ENCODE results near the gene NUDCD2. TPM values are rescaled to one million over a fixed set of nuclear protein-coding genes. Genes with fewer than 3 reads are reported as not detected.

The NUDCD2 gene
- total RNA-seq, 2 experiments from 2014 or later: 30.0 to 67.6 TPM

GRCh38 chr5:163436515-163436914 is 23.4 kb downstream of the NUDCD2 start:
- Histone ChIP-seq H3K9me2 (ENCODE audit: insufficient read depth, low read length) (no peaks in the 10 kb centered on the region), H3K4me3 (ENCODE audit: low read depth, low read length, poor library complexity, severe bottlenecking) (peak overlapping the region; percentile 85), H3K36me3 (ENCODE audit: insufficient read depth, low read length) (peaks cover 24% of the 10 kb centered on the region), H3K27ac (ENCODE audit: low read depth, low read length, poor library complexity, severe bottlenecking) (peak overlapping the region; percentile 13), H3K4me1 (ENCODE audit: insufficient read depth, low read length, poor library complexity, severe bottlenecking) (peaks cover 19% of the 10 kb centered on the region), H3K9me3 (ENCODE audit: low read length) (no peaks in the 10 kb centered on the region), H3K79me2 (ENCODE audit: insufficient read depth, low read depth, low read length) (peaks cover 23% of the 10 kb centered on the region), H2AFZ (ENCODE audit: low read length) (peak overlapping the region; percentile 98), H4K20me1 (ENCODE audit: insufficient read depth, low read length) (0 out of 2 replicates have a peak, but pooled peaks cover 4% of the 10 kb centered on the region), H3K4me2 (ENCODE audit: low read length) (peak overlapping the region; percentile 72)
- no peak for TF ChIP-seq EZH2phosphoT487 (IDR thresholded peaks at IDR 0.05; ENCODE audit: borderline replicate concordance, low read depth, low read length)
- TF ChIP-seq, protein P1, sequence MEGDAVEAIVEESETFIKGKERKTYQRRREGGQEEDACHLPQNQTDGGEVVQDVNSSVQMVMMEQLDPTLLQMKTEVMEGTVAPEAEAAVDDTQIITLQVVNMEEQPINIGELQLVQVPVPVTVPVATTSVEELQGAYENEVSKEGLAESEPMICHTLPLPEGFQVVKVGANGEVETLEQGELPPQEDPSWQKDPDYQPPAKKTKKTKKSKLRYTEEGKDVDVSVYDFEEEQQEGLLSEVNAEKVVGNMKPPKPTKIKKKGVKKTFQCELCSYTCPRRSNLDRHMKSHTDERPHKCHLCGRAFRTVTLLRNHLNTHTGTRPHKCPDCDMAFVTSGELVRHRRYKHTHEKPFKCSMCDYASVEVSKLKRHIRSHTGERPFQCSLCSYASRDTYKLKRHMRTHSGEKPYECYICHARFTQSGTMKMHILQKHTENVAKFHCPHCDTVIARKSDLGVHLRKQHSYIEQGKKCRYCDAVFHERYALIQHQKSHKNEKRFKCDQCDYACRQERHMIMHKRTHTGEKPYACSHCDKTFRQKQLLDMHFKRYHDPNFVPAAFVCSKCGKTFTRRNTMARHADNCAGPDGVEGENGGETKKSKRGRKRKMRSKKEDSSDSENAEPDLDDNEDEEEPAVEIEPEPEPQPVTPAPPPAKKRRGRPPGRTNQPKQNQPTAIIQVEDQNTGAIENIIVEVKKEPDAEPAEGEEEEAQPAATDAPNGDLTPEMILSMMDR (conservative IDR thresholded peaks at IDR 0.05; ENCODE audit: low read length): no peak
- intact Hi-C loops (cut with micrococcal nuclease; ENCODE audit: unreplicated experiment): loop anchor here (2.0 to 10.0 kb wide), 3 partner anchors 24 to 1892 kb away; partner anchors contain the start of genes GABRB2, HMMR and NUDCD2
- ChIA-PET CTCF (ENCODE audit: unreplicated experiment) (no interaction called here), POLR2A (interaction anchor here (1.3 kb wide), 1 partner anchor 24 kb away, joined by 3 read pairs; the partner anchor contains the start of gene HMMR)
- no peak for DNase-seq (ENCODE audit: low spot score)
- BruUV-seq (replicated peaks): TSS peak; percentile 90

DNA sequence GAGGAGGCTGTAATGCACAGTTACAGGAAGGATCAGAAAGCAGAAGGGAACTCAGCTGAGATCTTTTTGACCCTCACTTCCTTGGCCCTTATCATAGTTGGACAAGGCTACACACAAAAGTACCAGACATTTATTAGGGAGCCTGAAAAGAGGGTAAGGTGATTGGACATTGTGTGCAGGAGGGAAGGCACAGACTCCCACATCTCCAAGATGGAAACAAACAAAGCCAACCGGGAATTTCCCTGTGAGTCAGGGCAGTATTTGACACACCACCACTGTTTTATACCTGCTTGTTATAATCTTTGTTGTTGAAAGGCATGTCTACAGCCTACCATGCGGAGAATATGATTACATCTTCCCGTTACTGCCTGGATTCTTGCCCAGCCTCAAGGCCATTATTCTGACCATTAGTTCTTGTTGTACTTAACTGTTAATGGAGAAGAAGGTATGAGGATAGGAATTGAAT is 25.5 kb downstream of the NUDCD2 start:
- intact Hi-C loops (cut with micrococcal nuclease; ENCODE audit: unreplicated experiment): loop anchor here (10.0 kb wide), 2 partner anchors 480 to 1890 kb away; partner anchors contain the start of gene GABRB2
- no peaks in the 10 kb centered on the region for H3K9me2 ChIP-seq (ENCODE audit: insufficient read depth, low read length)
- no peak overlapping the region for H3K4me3 ChIP-seq (ENCODE audit: low read depth, low read length, poor library complexity, severe bottlenecking)
- H3K27ac ChIP-seq (ENCODE audit: low read depth, low read length, poor library complexity, severe bottlenecking): no peak overlapping the region
- DNase-seq (ENCODE audit: low spot score): no peak
- POLR2A ChIA-PET: interaction anchor here (0.6 to 1.5 kb wide), 3 partner anchors 24 to 60 kb away, joined by 3 to 4 read pairs (median 3); partner anchors contain the start of genes HMMR and NUDCD2
- H3K4me2 ChIP-seq (ENCODE audit: low read length): no peak overlapping the region
- no TSS peak for BruUV-seq (replicated peaks)
- no peaks in the 10 kb centered on the region for H3K9me3 ChIP-seq (ENCODE audit: low read length)
- H4K20me1 ChIP-seq (ENCODE audit: insufficient read depth, low read length): 0 out of 2 replicates have a peak, but pooled peaks cover 4% of the 10 kb centered on the region
- peaks cover 19% of the 10 kb centered on the region for H3K4me1 ChIP-seq (ENCODE audit: insufficient read depth, low read length, poor library complexity, severe bottlenecking)
- peaks cover 6% of the 10 kb centered on the region; the same call in 1 of the 2 replicates for H3K36me3 ChIP-seq (ENCODE audit: insufficient read depth, low read length)
- CTCF ChIA-PET (ENCODE audit: unreplicated experiment): no interaction called here
- H3K79me2 ChIP-seq (ENCODE audit: insufficient read depth, low read depth, low read length): peaks cover 17% of the 10 kb centered on the region
- H2AFZ ChIP-seq (ENCODE audit: low read length): no peak overlapping the region
- TF ChIP-seq, protein P1 (conservative IDR thresholded peaks at IDR 0.05; ENCODE audit: low read length): no peak
- TF ChIP-seq EZH2phosphoT487 (IDR thresholded peaks at IDR 0.05; ENCODE audit: borderline replicate concordance, low read depth, low read length): no peak

DNA sequence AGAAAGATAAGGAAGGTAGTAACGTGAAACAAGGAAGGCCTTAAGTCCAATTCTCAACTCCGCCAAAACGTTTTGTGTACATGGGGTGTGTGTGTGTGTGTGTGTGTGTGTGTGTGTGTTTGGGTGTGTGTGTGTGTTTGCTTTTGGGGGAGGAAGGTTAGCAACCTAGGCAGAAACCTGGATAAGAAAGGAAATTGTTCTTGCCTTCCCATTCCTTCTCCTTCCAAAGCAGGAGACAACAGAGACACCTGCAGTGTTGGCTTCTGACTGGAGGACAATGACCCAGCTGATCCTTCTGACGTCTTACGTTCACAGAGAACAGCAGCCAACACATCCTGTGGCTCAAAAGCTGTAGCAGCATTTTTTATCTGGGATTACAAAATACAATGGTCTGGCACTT is 26.6 kb downstream of the NUDCD2 start:
- Histone ChIP-seq H3K4me1 (ENCODE audit: insufficient read depth, low read length, poor library complexity, severe bottlenecking) (peaks cover 9% of the 10 kb centered on the region), H3K4me2 (ENCODE audit: low read length) (no peak overlapping the region), H3K9me2 (ENCODE audit: insufficient read depth, low read length) (no peaks in the 10 kb centered on the region), H2AFZ (ENCODE audit: low read length) (no peak overlapping the region), H3K79me2 (ENCODE audit: insufficient read depth, low read depth, low read length) (peaks cover 6% of the 10 kb centered on the region; the same call in 1 of the 2 replicates), H3K4me3 (ENCODE audit: low read depth, low read length, poor library complexity, severe bottlenecking) (no peak overlapping the region), H3K27ac (ENCODE audit: low read depth, low read length, poor library complexity, severe bottlenecking) (no peak overlapping the region), H4K20me1 (ENCODE audit: insufficient read depth, low read length) (0 out of 2 replicates have a peak, but pooled peaks cover 4% of the 10 kb centered on the region), H3K9me3 (ENCODE audit: low read length) (no peaks in the 10 kb centered on the region), H3K36me3 (ENCODE audit: insufficient read depth, low read length) (no peaks in the 10 kb centered on the region)
- BruUV-seq (replicated peaks): no TSS peak
- DNase-seq (ENCODE audit: low spot score): no peak
- intact Hi-C loops (cut with micrococcal nuclease; ENCODE audit: unreplicated experiment): loop anchor here (10.0 kb wide), 2 partner anchors 482 to 1888 kb away; partner anchors contain the start of gene GABRB2
- CTCF ChIA-PET (ENCODE audit: unreplicated experiment): no interaction called here
- POLR2A ChIA-PET: interaction anchor here (1.0 to 1.5 kb wide), 2 partner anchors 25 to 27 kb away, joined by 3 to 4 read pairs; partner anchors contain the start of genes HMMR and NUDCD2
- TF ChIP-seq, protein P1 (conservative IDR thresholded peaks at IDR 0.05; ENCODE audit: low read length): no peak
- no peak for TF ChIP-seq EZH2phosphoT487 (IDR thresholded peaks at IDR 0.05; ENCODE audit: borderline replicate concordance, low read depth, low read length)
